Hematopoietic multipotent progenitor cell treated with erythropoietin and hydrocortisone succinate and interleukin-3 and kit ligand, for 6 days (in vitro differentiated cells): ENCODE data around the gene COX6B2.

Experiments used
- DNase-seq: peaks from one replicate; pipeline ENCODE4 v3.0.0-alpha.2; 2015

COX6B2 gene

GRCh38 chr19:55383279-55384130, 29.0 kb upstream of the COX6B2 start:
- DNase-seq = peak; percentile 77

GRCh38 chr19:55382522-55383054, 28.1 kb upstream of the COX6B2 start:
- no peak for DNase-seq

- DNase-seq = no peak
Observed at GRCh38 chr19:55382013-55382412, 27.5 kb upstream of the COX6B2 start.

GRCh38 chr19:55379174-55379573, 24.7 kb upstream of the COX6B2 start:
- no peak for DNase-seq

GRCh38 chr19:55377356-55378131, 23.0 kb upstream of the COX6B2 start:
- no peak for DNase-seq

GRCh38 chr19:55376241-55376933, 21.9 kb upstream of the COX6B2 start, which contains the start of gene TMEM190:
TMEM190 (plus strand) TSS chr19:55376826; CDS start chr19:55376854, 28 bp downstream.
- DNase-seq = peak; percentile 34

GRCh38 chr19:55373993-55374757, 19.7 kb upstream of the COX6B2 start:
- no peak for DNase-seq

- no peak for DNase-seq
Observed at GRCh38 chr19:55373306-55373992, 18.9 kb upstream of the COX6B2 start.

- no peak for DNase-seq
Observed at GRCh38 chr19:55372316-55373081, 18.0 kb upstream of the COX6B2 start.

GRCh38 chr19:55370305-55370988, 15.9 kb upstream of the COX6B2 start, which contains the start of gene IL11:
IL11 (minus strand) TSS chr19:55370463; CDS start chr19:55370310, 153 bp downstream.
- DNase-seq = no peak

GRCh38 chr19:55369653-55370304, 15.3 kb upstream of the COX6B2 start:
- DNase-seq = peak; percentile 57

GRCh38 chr19:55368701-55369563, 14.4 kb upstream of the COX6B2 start:
- peak; percentile 46 for DNase-seq

GRCh38 chr19:55368106-55368505, 13.6 kb upstream of the COX6B2 start:
- no peak for DNase-seq

GRCh38 chr19:55366790-55367189, 12.3 kb upstream of the COX6B2 start:
- DNase-seq = no peak

GRCh38 chr19:55365964-55366363, 11.4 kb upstream of the COX6B2 start:
- DNase-seq = no peak

GRCh38 chr19:55365245-55365644, 10.7 kb upstream of the COX6B2 start:
- no peak for DNase-seq

- DNase-seq = no peak
Observed at GRCh38 chr19:55362990-55363716, 8.6 kb upstream of the COX6B2 start, which contains the start of gene GARIN5B. GARIN5B (minus strand) TSS chr19:55363260; CDS start chr19:55363066, 194 bp downstream.
